Stimulated activated CD4-positive, alpha-beta T cell treated with anti-CD3 and anti-CD28 coated beads, Interleukin-2, amount 100 ng/mL, for 4 hours (primary cell): ENCODE results near the gene HFE.

Experiments used
- DNase-seq: peaks from one replicate; pipeline ENCODE4 v3.0.0-alpha.2; 2020; ENCODE audit warnings: low read depth

HFE gene

DNA sequence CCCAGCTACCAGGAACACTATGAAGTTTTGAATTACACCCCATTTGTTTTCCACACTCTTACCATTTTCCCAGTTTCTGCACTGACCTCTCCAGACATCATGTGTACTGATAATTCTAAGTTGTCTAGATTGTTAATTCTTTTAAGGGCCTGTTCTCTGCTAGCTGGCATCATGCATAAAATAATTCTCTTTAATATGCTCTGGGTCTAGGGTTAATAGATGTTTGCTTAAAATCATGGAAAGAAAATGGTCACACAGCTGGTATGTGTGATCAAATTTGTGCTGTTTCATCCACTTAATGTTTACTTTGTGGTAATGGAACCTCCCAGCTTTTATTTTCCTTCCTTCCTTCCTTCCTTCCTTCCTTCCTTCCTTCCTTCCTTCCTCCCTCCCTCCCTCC, 49.1 kb downstream of the HFE start:
- no peak for DNase-seq

DNA sequence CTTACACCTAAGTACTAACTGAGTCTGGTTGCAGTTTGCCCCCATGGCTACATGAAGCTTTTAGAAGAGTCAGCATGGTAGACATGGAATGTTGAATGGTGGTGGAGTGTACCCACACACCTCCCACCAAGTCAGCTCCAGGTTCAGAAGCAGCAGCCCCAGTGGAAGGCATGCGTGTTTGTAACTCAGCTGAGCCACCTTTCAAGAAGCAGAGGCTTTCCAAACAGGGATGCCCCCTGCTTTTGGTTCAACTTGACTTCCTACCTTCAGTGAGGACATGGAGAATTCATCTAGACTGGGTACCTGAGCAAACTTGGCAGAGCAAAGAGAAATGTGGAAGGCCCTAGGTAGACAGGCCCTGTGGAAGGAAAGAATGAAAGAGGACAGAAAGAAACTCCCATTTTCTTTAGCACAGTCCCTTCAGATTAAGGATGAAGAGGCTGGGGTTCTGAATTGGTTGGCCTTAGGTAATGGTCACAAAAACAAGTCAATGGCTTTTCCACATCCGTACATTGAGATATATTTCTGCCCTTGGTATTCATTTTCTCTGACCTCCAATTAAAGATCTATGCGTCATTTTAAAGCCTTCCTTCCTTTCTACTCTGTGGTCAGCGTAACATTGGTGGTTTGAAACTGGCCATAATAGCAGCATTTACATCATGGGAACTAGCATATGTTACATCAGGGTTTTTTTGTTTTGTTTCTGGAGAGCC, 53.2 kb downstream of the HFE start:
- no peak for DNase-seq

DNA sequence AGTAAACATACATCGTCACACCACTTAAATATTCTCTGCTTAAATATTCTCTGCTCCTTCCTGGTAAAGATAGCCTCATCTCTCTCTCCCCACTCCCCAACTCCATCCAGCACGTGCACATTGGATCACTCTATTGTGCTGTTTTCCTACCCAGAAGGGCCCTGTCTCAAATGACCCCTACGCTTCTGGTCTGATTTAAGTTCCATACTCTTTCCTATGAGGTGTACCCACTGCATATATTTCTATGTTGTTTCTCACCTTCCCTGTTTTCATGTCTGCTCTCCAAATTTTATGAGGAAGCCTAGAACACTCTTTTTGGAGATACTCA, 53.7 kb downstream of the HFE start:
- DNase-seq, result no peak

DNA sequence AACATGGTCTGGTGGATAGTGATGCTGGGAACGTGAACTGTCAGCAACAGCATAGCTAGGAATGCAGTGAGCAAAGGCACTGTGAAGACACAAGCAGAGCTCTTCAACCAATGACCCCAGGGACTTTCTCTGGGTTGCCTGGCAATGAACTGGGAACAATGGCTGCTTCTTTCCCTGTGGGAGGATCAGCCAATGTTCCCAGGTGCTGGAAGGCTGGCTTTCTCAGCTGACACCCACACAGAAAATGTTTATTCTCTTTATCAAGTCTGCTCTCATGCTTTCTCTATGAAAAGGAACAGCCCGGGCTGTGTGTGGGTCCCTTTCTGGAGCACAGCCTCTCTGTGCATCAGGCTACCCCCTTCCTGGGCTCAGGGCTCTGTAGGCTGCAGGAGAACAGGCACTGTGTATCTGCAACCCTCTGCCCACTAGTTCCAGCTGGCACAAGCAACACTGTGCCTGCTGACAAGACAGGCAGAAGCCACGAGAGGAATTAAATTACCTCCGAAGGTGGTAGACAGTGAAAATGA, 54.2 kb downstream of the HFE start:
- DNase-seq, result no peak

DNA sequence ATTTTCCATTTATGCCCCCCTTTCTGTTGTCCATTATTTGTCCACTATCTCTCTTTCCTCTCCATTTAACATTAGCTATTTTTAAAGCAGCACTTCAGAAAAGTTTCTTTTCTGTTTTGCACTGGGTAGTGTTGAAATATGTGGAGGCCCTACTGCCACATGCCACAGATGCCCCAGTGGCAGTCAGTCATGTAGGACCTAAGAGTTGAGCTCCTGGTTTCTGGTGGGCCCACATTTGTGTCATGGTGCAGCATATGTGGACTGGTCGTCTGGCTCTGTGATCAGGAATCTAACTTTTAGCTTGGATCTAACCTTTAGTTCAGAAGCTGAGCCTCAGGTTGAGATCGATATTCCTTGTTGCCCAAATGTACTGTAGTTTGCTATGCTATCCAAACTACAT, 54.8 kb downstream of the HFE start:
- no peak for DNase-seq
